AG09309 (cell line): ENCODE results near the gene POU2F1.

Experiments used
- DNase-seq: peaks from one replicate; pipeline ENCODE4 v3.0.0-alpha.2; 2010; ENCODE audit warnings: low read depth
- H3K4me3 ChIP-seq: 2 replicates; pipeline ENCODE4 v1.5.1; 2011; ENCODE audit warnings: mild to moderate bottlenecking, low read depth, low read length, moderate library complexity; ENCODE audit not compliant: control insufficient read depth
- TF ChIP-seq, protein P1 (sequence below): IDR thresholded peaks from 2 replicates; pipeline ENCODE4 v1.5.1; 2011; ENCODE audit warnings: mild to moderate bottlenecking, low read depth, low read length, inconsistent platforms; ENCODE audit not compliant: insufficient read depth, control insufficient read depth; ENCODE audit errors: missing control alignments

POU2F1 gene

DNA sequence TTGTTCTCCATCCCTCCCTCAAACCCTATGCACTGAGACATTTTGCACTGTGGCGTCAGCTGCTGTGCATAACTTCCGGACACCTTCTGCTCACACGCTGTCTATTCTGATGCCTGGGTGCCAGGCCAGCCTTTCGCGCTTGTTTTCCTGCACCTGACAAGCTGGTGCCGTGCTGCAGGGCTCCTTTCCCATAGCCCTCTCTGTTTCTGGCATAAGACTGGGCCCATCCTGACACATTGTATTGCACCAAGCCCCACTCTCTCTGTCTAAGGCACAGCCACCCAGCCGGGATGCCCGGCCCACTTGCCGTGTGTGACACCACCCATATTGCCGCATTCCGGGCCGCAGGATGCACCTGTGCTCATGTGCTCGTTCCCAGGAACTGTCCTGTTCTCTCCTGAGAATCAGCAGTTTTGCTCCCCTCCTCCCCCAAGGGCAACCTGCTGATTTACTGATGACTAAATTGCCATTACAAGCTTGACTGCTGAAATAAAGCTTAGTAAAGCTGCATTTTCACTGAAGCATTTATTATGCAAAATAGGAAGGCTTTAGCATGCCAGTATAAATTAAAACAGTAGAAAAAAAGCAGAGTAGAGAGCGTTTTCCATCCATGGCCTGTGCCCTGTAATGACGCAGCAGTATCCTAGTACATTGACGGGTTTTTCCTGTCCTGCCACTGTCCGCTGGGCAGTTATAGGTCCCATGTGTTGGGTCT, 209.6 kb downstream of the POU2F1 start:
- no peak for DNase-seq
- no peak overlapping the region for H3K4me3 ChIP-seq
- TF ChIP-seq, protein P1, sequence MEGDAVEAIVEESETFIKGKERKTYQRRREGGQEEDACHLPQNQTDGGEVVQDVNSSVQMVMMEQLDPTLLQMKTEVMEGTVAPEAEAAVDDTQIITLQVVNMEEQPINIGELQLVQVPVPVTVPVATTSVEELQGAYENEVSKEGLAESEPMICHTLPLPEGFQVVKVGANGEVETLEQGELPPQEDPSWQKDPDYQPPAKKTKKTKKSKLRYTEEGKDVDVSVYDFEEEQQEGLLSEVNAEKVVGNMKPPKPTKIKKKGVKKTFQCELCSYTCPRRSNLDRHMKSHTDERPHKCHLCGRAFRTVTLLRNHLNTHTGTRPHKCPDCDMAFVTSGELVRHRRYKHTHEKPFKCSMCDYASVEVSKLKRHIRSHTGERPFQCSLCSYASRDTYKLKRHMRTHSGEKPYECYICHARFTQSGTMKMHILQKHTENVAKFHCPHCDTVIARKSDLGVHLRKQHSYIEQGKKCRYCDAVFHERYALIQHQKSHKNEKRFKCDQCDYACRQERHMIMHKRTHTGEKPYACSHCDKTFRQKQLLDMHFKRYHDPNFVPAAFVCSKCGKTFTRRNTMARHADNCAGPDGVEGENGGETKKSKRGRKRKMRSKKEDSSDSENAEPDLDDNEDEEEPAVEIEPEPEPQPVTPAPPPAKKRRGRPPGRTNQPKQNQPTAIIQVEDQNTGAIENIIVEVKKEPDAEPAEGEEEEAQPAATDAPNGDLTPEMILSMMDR: no peak

DNA sequence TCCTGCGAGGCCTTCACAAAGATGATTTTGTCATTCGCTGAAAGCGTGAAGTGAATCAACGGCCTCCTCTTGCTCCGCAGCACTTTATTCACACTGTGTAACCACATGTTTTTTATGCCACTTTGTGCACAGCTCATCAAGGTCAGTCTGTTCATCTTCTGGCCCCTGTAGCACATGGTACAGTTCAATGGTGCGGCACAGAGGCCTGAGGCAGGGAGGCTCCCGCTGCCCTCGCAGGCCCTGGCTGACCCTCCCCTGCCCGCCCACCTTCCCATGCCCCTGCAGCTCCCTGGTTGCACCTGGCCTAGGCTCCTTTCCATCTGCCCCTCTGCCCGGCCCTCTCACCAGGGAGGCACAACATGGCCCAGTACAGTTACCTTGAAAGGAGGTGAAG, 210.2 kb downstream of the POU2F1 start:
- no peak for DNase-seq
- no peak overlapping the region for H3K4me3 ChIP-seq
- TF ChIP-seq, protein P1: no peak

DNA sequence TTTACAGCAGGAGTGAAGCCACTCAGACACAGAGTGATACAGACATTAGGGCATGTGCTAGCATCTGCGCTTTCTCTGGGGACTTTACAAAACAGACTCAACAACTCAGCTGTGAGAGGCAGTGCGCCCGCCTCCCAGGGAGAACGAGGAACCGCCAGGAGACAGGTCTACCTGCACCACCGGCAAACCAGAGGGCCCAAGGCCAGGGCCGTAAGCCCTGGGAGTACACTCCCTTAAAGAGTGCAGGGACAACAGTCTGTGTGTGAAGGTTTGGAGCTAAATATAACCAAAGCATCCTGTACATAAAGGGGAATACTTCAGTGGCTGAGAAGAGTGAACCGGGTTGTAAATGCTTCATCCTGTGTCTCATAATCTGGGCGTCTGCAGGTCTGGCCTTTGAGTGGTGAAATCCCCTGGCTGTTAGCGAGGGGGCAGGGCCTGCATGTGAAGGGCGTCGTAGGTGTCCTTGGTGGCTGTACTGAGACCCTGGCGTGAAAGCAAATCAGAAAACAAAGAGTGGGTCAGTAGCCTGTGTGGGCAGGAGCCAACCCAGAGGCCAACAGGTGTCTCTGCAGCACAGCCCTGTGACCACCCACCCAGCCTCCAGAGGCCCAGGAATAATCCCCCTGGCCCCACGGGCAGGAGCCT, 210.7 kb downstream of the POU2F1 start:
- TF ChIP-seq, protein P1: no peak
- no peak for DNase-seq
- H3K4me3 ChIP-seq: no peak overlapping the region

DNA sequence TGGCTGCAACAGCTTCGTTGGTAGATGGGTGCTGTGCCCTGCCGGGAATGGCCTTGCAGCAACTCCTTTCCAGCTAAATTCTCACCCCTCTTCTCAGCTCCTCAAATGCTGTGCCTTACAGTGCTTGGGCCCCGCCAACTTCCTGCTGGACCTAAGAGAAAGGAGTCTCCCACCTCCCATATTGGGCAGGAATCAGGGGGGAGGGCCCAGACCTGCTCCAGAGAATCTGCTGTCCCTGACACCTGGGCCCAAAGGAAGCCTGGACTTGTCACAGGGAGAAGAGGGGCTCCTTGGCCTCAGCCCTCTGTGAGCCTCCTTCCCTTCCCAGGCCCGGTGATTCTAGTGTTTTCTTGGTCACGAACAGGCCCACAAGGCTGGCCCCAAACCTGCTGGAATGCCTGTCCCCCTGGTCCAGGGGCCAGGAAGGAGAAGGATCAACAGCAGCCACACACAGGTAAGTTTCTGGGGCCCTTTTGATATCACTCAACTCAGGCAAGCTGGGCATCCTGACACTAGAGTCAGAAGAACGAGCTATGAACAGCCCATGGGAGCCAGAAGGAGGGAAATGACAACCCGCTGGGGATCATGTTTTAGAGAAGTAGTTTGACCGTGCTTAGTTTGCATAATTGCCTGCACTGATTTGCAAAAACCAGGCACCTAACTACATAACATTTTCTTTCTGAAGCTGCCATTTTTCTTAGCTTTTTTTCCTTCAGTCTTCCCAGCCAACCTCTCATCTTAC, 211.4 kb downstream of the POU2F1 start:
- TF ChIP-seq, protein P1: no peak
- no peak for DNase-seq
- no peak overlapping the region for H3K4me3 ChIP-seq

DNA sequence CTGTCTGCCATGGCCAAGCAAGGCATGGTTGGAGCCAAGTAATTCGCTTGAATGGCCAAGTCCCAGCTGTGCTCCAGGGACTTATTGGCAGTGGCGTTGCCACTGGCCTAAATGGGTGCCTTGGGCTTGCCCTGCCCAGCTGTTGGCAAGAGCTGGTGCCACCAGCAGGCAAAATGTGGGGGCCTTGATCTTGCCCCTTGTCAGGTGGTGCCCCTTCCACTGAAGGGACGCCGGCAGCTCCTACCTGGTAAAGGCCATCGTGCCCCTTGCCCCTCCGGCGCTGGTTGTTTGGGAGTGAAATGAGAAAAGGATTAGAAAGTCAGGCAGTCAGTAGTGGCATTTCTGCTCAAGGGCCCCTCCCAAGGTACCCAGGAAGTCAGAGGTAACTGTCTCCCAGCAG, 212.1 kb downstream of the POU2F1 start:
- H3K4me3 ChIP-seq: no peak overlapping the region
- DNase-seq: no peak
- TF ChIP-seq, protein P1: no peak

DNA sequence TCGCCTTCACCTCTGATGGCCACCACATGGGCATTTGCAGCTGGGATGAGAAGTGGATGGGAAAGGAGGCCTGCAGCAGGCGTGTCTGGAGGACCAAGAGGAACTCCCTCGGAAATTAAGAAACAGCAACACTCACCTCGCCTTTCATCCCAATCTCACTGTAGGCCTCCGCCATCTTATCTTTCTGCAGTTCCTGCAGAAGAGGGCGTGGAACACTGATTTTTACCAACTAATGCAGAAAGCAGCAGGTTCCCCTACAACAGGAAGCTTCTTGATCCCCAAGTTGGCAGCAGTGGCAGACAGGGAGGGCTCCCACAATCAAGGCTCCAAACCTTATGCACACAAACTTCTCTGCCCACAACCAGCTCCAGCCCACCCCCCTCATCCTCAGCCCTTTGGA, 213.2 kb downstream of the POU2F1 start:
- TF ChIP-seq, protein P1: no peak
- no peak overlapping the region for H3K4me3 ChIP-seq
- no peak for DNase-seq
